ENCODE measurements around the gene EDIL3.

Gene EDIL3

GRCh38 chr5:83967417-83967816 is 417.3 kb downstream of the EDIL3 start:
- no peak for DNase-seq (ENCODE audit: extremely low read depth, insufficient read length)

DNA sequence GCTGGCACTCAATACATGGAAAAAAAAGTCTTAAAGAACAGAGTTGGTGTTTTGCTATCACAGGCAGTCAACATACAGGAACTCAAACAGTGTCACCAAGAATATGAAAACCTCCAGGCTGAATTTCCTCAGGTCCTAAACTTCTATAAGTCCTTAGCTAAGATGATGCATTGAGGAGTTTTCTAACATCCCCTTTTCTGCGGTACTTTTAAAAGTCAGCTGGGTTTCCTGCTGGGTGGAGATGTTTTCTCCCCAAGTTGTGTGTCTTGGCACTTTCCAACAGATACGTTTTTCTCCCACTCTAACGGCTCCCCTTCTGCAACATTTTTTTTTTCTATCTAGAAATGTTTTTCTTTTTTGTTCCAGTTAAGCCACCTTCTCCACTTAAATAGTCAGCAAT is 419.2 kb downstream of the EDIL3 start:
- TF ChIP-seq, protein P1, sequence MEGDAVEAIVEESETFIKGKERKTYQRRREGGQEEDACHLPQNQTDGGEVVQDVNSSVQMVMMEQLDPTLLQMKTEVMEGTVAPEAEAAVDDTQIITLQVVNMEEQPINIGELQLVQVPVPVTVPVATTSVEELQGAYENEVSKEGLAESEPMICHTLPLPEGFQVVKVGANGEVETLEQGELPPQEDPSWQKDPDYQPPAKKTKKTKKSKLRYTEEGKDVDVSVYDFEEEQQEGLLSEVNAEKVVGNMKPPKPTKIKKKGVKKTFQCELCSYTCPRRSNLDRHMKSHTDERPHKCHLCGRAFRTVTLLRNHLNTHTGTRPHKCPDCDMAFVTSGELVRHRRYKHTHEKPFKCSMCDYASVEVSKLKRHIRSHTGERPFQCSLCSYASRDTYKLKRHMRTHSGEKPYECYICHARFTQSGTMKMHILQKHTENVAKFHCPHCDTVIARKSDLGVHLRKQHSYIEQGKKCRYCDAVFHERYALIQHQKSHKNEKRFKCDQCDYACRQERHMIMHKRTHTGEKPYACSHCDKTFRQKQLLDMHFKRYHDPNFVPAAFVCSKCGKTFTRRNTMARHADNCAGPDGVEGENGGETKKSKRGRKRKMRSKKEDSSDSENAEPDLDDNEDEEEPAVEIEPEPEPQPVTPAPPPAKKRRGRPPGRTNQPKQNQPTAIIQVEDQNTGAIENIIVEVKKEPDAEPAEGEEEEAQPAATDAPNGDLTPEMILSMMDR (IDR thresholded peaks at IDR 0.05; ENCODE audit: insufficient read depth, low read length, poor library complexity, severe bottlenecking): no peak
- no peaks in the 10 kb centered on the region for H3K36me3 ChIP-seq (ENCODE audit: control insufficient read depth, insufficient read depth, low read length)
- no peaks in the 10 kb centered on the region for H3K27me3 ChIP-seq (replicated peaks; ENCODE audit: control insufficient read depth, insufficient read depth, low read length)
- DNase-seq (ENCODE audit: extremely low read depth, insufficient read length): no peak
- H3K4me3 ChIP-seq (replicated peaks; ENCODE audit: low read depth, low read length): no peak overlapping the region

More at GRCh38 chr5:83967417-83967816, 417.3 kb downstream of the EDIL3 start:
- Histone ChIP-seq H3K27me3 (replicated peaks; ENCODE audit: control insufficient read depth, insufficient read depth, low read length) (no peaks in the 10 kb centered on the region), H3K4me3 (replicated peaks; ENCODE audit: low read depth, low read length) (no peak overlapping the region), H3K36me3 (ENCODE audit: control insufficient read depth, insufficient read depth, low read length) (no peaks in the 10 kb centered on the region)
- TF ChIP-seq, protein P1 (IDR thresholded peaks at IDR 0.05; ENCODE audit: insufficient read depth, low read length, poor library complexity, severe bottlenecking): no peak

DNA sequence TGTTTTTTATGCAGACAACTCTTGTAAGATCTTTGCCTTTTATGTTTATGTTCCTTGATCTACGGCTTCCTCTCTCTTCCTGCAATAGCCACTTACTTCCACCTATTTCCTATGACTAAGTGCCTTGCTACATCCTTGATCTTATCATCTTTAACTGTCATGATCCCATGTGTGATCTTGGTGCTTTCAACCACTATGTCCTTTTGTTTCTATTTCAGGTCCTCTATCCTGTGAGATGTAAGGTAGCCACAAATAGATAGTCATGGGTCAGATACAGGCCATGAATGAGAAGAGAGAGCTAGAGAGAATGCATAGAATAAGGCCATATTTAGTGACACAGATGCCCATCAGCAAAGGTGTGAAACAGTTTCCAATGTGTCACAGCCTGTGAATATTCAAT is 420.4 kb downstream of the EDIL3 start:
- Histone ChIP-seq H3K4me3 (replicated peaks; ENCODE audit: low read depth, low read length) (no peak overlapping the region), H3K36me3 (ENCODE audit: control insufficient read depth, insufficient read depth, low read length) (no peaks in the 10 kb centered on the region), H3K27me3 (replicated peaks; ENCODE audit: control insufficient read depth, insufficient read depth, low read length) (no peaks in the 10 kb centered on the region)
- TF ChIP-seq, protein P1 (IDR thresholded peaks at IDR 0.05; ENCODE audit: insufficient read depth, low read length, poor library complexity, severe bottlenecking): no peak
- DNase-seq (ENCODE audit: extremely low read depth, insufficient read length): no peak

- DNase-seq (ENCODE audit: extremely low read depth, insufficient read length): no peak
- Histone ChIP-seq H3K27me3 (replicated peaks; ENCODE audit: control insufficient read depth, insufficient read depth, low read length) (no peaks in the 10 kb centered on the region), H3K36me3 (ENCODE audit: control insufficient read depth, insufficient read depth, low read length) (no peaks in the 10 kb centered on the region), H3K4me3 (replicated peaks; ENCODE audit: low read depth, low read length) (no peak overlapping the region)
- TF ChIP-seq, protein P1 (IDR thresholded peaks at IDR 0.05; ENCODE audit: insufficient read depth, low read length, poor library complexity, severe bottlenecking): no peak
These were observed 427.5 kb downstream of the EDIL3 start for GRCh38 chr5:83957188-83957587.

DNA sequence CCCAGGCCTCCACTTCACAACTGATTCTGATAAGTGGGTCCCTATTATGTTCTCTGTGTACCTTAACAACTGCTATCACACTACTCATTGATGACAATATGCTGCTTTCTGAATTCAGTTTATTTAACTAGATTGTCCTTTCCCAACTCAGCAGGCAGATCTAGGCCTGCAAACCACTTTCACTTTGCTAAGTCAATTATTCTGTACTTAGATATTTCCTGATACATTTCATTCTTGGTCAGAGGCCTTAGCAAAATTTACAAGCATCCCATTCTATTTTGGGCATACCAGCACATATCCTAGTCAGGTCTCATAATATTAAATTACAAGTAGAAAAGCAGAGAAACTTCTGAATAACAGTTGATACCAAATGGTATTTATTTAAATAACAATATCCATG is 428.3 kb downstream of the EDIL3 start:
- H3K4me3 ChIP-seq (replicated peaks; ENCODE audit: low read depth, low read length): no peak overlapping the region
- no peaks in the 10 kb centered on the region for H3K27me3 ChIP-seq (replicated peaks; ENCODE audit: control insufficient read depth, insufficient read depth, low read length)
- DNase-seq (ENCODE audit: extremely low read depth, insufficient read length): no peak
- no peaks in the 10 kb centered on the region for H3K36me3 ChIP-seq (ENCODE audit: control insufficient read depth, insufficient read depth, low read length)
- TF ChIP-seq, protein P1 (IDR thresholded peaks at IDR 0.05; ENCODE audit: insufficient read depth, low read length, poor library complexity, severe bottlenecking): no peak

DNA sequence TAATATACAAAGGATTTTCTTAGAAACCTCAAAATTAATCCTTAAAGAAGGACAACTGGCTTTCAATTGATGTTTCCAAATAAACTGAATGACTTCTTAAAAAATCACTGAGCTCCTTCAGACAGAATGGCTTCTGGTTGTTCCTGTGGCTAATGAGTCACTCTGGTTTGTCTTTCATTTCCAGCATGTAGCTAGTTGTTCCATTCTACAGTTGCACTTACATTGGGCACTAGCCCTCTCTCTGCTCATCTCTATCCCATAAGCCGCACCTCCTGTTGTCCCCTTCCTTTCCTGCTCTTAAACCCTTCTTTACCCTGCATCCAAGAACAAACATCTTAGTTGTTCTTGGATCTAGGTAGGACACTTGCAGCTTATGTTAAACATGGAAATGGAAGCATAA is 428.8 kb downstream of the EDIL3 start:
- no peak for DNase-seq (ENCODE audit: extremely low read depth, insufficient read length)
- TF ChIP-seq, protein P1 (IDR thresholded peaks at IDR 0.05; ENCODE audit: insufficient read depth, low read length, poor library complexity, severe bottlenecking): no peak

More for the DNA sequence above, 428.8 kb downstream of the EDIL3 start:
- Histone ChIP-seq H3K36me3 (ENCODE audit: control insufficient read depth, insufficient read depth, low read length) (no peaks in the 10 kb centered on the region), H3K27me3 (replicated peaks; ENCODE audit: control insufficient read depth, insufficient read depth, low read length) (no peaks in the 10 kb centered on the region), H3K4me3 (replicated peaks; ENCODE audit: low read depth, low read length) (no peak overlapping the region)

Measured in GM06990 (cell line).